Liver (tissue), 3 donors: ENCODE results near the gene SHC2.

ENCODE experiments used
- ATF3 ChIP-seq: IDR thresholded peaks from 2 replicates; pipeline ENCODE4 v1.6.1; 2016; ENCODE audit warnings: antibody characterized with exemption
- CTCF ChIP-seq: fragments of 150-350 bp; IDR thresholded peaks from 2 replicates; pipeline ENCODE4 v1.5.1; 2017; ENCODE audit warnings: improper control_type of control experiment, low read depth, low read length; ENCODE audit not compliant: missing input control
- FOXA2 ChIP-seq: IDR thresholded peaks from 2 replicates; pipeline ENCODE4 v1.6.1; 2016; ENCODE audit warnings: antibody characterized with exemption
- GABPA ChIP-seq, 2 donors: IDR thresholded peaks in 1 of 2; conservative IDR thresholded peaks in 1 of 2; 2 replicates each; pipeline ENCODE4 v1.6.1; 2016; ENCODE audit warnings: antibody characterized with exemption in 2 of 2, mild to moderate bottlenecking in 1 of 2, moderate library complexity in 1 of 2
- JUND ChIP-seq, 2 donors: IDR thresholded peaks; 2 replicates each; pipeline ENCODE4 v1.6.1; 2016; ENCODE audit warnings: antibody characterized with exemption in 2 of 2
- MAX ChIP-seq: IDR thresholded peaks from 2 replicates; pipeline ENCODE4 v1.6.1; 2016; ENCODE audit warnings: antibody characterized with exemption
- RAD21 ChIP-seq, 2 donors: IDR thresholded peaks; 2 replicates each; pipeline ENCODE4 v1.6.1; 2016; ENCODE audit warnings: antibody characterized with exemption in 2 of 2, mild to moderate bottlenecking in 2 of 2
- REST ChIP-seq: IDR thresholded peaks from 2 replicates; pipeline ENCODE4 v1.6.1; 2016; ENCODE audit warnings: antibody characterized with exemption, mild to moderate bottlenecking
- SP1 ChIP-seq: IDR thresholded peaks from 2 replicates; pipeline ENCODE4 v1.6.1; 2018; ENCODE audit warnings: antibody characterized with exemption, mild to moderate bottlenecking
- TAF1 ChIP-seq: conservative IDR thresholded peaks from 2 replicates; pipeline ENCODE4 v1.6.1; 2016; ENCODE audit warnings: antibody characterized with exemption, mild to moderate bottlenecking
- ZBTB33 ChIP-seq: IDR thresholded peaks from 2 replicates; pipeline ENCODE4 v1.6.1; 2016; ENCODE audit warnings: antibody characterized with exemption
- donor health status: healthy.
- donor health status: healthy.

- no peak for TF ChIP-seq FOXA2
- no peak for TF ChIP-seq TAF1
- no peak for TF ChIP-seq ZBTB33
- TF ChIP-seq CTCF, result no peak
- TF ChIP-seq GABPA (IDR thresholded peaks at IDR 0.05 in 1 of 2, conservative IDR thresholded peaks at IDR 0.05 in 1 of 2), result no peak
- TF ChIP-seq ATF3, result no peak
- TF ChIP-seq JUND (IDR thresholded peaks at IDR 0.05), result no peak
- no peak for TF ChIP-seq REST
- no peak for TF ChIP-seq MAX
- TF ChIP-seq RAD21 (IDR thresholded peaks at IDR 0.05), result no peak
- no peak for TF ChIP-seq SP1
Measured at GRCh38 chr19:472005-472858, 11.4 kb upstream of the SHC2 start.
